ENCODE data around the gene GABRE.

GABRE gene

GRCh38 chrX:151975736-151976275 is 1.3 kb upstream of the GABRE start:
- Histone ChIP-seq H3K79me2 (ENCODE audit: control insufficient read depth, insufficient read depth, low read length) (no peaks in the 10 kb centered on the region), H2BK120ac (ENCODE audit: low read depth, low read length) (no peak overlapping the region), H3K27me3 (ENCODE audit: insufficient read depth, low read length, poor library complexity) (no peaks in the 10 kb centered on the region), H4K8ac (ENCODE audit: low read depth, low read length) (no peak overlapping the region), H3K79me1 (ENCODE audit: low read length) (no peaks in the 10 kb centered on the region), H2AK5ac (ENCODE audit: low read length) (no peak overlapping the region), H3K56ac (ENCODE audit: low read length) (no peak overlapping the region), H3K27ac (ENCODE audit: low read depth, low read length) (no peak overlapping the region), H3K4me3 (ENCODE audit: low read length) (no peak overlapping the region), H3K23ac (ENCODE audit: low read length) (no peak overlapping the region), H4K5ac (ENCODE audit: low read length) (no peak overlapping the region), H3K9ac (ENCODE audit: low read length) (no peak overlapping the region), H3K18ac (ENCODE audit: low read length) (no peak overlapping the region), H3K36me3 (ENCODE audit: control insufficient read depth, insufficient read depth, low read length) (no peaks in the 10 kb centered on the region), H3K4me2 (ENCODE audit: low read length) (no peak overlapping the region), H2BK5ac (ENCODE audit: low read length) (no peak overlapping the region), H3K4me1 (ENCODE audit: control insufficient read depth, low read depth, low read length) (no peaks in the 10 kb centered on the region), H2BK15ac (replicated peaks; ENCODE audit: low read depth) (no peak overlapping the region), H3K4ac (ENCODE audit: low read depth, low read length) (no peak overlapping the region)
- no CpG with 5 or more reads among the region's 5 CpGs for WGBS (ENCODE audit: extremely low coverage, insufficient coverage, low lambda C conversion rate)
- no peak for DNase-seq

- Histone ChIP-seq H3K4ac (ENCODE audit: low read depth, low read length) (no peak overlapping the region), H3K36me3 (ENCODE audit: control insufficient read depth, insufficient read depth, low read length) (no peaks in the 10 kb centered on the region), H3K27ac (ENCODE audit: low read depth, low read length) (no peak overlapping the region), H3K27me3 (ENCODE audit: insufficient read depth, low read length, poor library complexity) (no peaks in the 10 kb centered on the region), H2BK120ac (ENCODE audit: low read depth, low read length) (no peak overlapping the region), H4K5ac (ENCODE audit: low read length) (no peak overlapping the region), H3K18ac (ENCODE audit: low read length) (no peak overlapping the region), H3K79me1 (ENCODE audit: low read length) (no peaks in the 10 kb centered on the region), H3K9ac (ENCODE audit: low read length) (no peak overlapping the region), H3K56ac (ENCODE audit: low read length) (no peak overlapping the region), H2BK15ac (replicated peaks; ENCODE audit: low read depth) (no peak overlapping the region), H3K4me1 (ENCODE audit: control insufficient read depth, low read depth, low read length) (no peaks in the 10 kb centered on the region), H3K79me2 (ENCODE audit: control insufficient read depth, insufficient read depth, low read length) (no peaks in the 10 kb centered on the region), H2BK5ac (ENCODE audit: low read length) (no peak overlapping the region), H3K4me3 (ENCODE audit: low read length) (no peak overlapping the region), H2AK5ac (ENCODE audit: low read length) (no peak overlapping the region), H3K4me2 (ENCODE audit: low read length) (no peak overlapping the region), H4K8ac (ENCODE audit: low read depth, low read length) (no peak overlapping the region), H3K23ac (ENCODE audit: low read length) (no peak overlapping the region)
- peak; percentile 2 for DNase-seq
- WGBS (ENCODE audit: extremely low coverage, insufficient coverage, low lambda C conversion rate): no CpG with 5 or more reads among the region's 8 CpGs
Measured at GRCh38 chrX:151975228-151975593, 735 bp upstream of the GABRE start.

- Histone ChIP-seq H2BK15ac (replicated peaks; ENCODE audit: low read depth) (no peak overlapping the region), H3K9ac (ENCODE audit: low read length) (peak overlapping the region; percentile 17), H2BK120ac (ENCODE audit: low read depth, low read length) (no peak overlapping the region), H3K79me2 (ENCODE audit: control insufficient read depth, insufficient read depth, low read length) (no peaks in the 10 kb centered on the region), H2AK5ac (ENCODE audit: low read length) (no peak overlapping the region), H3K23ac (ENCODE audit: low read length) (no peak overlapping the region), H3K27me3 (ENCODE audit: insufficient read depth, low read length, poor library complexity) (no peaks in the 10 kb centered on the region), H3K4me1 (ENCODE audit: control insufficient read depth, low read depth, low read length) (no peaks in the 10 kb centered on the region), H3K56ac (ENCODE audit: low read length) (peak overlapping the region; percentile 74), H4K5ac (ENCODE audit: low read length) (no peak overlapping the region), H2BK5ac (ENCODE audit: low read length) (no peak overlapping the region), H3K18ac (ENCODE audit: low read length) (peak overlapping the region; percentile 53), H3K4me3 (ENCODE audit: low read length) (no peak overlapping the region), H3K4me2 (ENCODE audit: low read length) (no peak overlapping the region), H3K79me1 (ENCODE audit: low read length) (no peaks in the 10 kb centered on the region), H3K27ac (ENCODE audit: low read depth, low read length) (no peak overlapping the region), H3K4ac (ENCODE audit: low read depth, low read length) (no peak overlapping the region), H3K36me3 (ENCODE audit: control insufficient read depth, insufficient read depth, low read length) (no peaks in the 10 kb centered on the region), H4K8ac (ENCODE audit: low read depth, low read length) (no peak overlapping the region)
- DNase-seq: peak; percentile 47
- no CpG with 5 or more reads among the region's 21 CpGs for WGBS (ENCODE audit: extremely low coverage, insufficient coverage, low lambda C conversion rate)
Measured at GRCh38 chrX:151973851-151974335, 583 bp downstream of the GABRE start.

- no peak overlapping the region for H2AK5ac ChIP-seq (ENCODE audit: low read length)
- H4K5ac ChIP-seq (ENCODE audit: low read length): no peak overlapping the region
- no peaks in the 10 kb centered on the region for H3K27me3 ChIP-seq (ENCODE audit: insufficient read depth, low read length, poor library complexity)
- WGBS (ENCODE audit: extremely low coverage, insufficient coverage, low lambda C conversion rate): no CpG with 5 or more reads among the region's 4 CpGs
- no peak overlapping the region for H3K18ac ChIP-seq (ENCODE audit: low read length)
- no peaks in the 10 kb centered on the region for H3K79me1 ChIP-seq (ENCODE audit: low read length)
- H2BK5ac ChIP-seq (ENCODE audit: low read length): no peak overlapping the region
- DNase-seq: peak; percentile 29
- H3K27ac ChIP-seq (ENCODE audit: low read depth, low read length): no peak overlapping the region
- no peak overlapping the region for H2BK15ac ChIP-seq (replicated peaks; ENCODE audit: low read depth)
- H3K4me1 ChIP-seq (ENCODE audit: control insufficient read depth, low read depth, low read length): no peaks in the 10 kb centered on the region
- no peak overlapping the region for H3K4me3 ChIP-seq (ENCODE audit: low read length)
- no peak overlapping the region for H4K8ac ChIP-seq (ENCODE audit: low read depth, low read length)
- no peak overlapping the region for H3K23ac ChIP-seq (ENCODE audit: low read length)
- no peaks in the 10 kb centered on the region for H3K79me2 ChIP-seq (ENCODE audit: control insufficient read depth, insufficient read depth, low read length)
- H3K36me3 ChIP-seq (ENCODE audit: control insufficient read depth, insufficient read depth, low read length): no peaks in the 10 kb centered on the region
- H3K9ac ChIP-seq (ENCODE audit: low read length): no peak overlapping the region
- H3K56ac ChIP-seq (ENCODE audit: low read length): no peak overlapping the region
- H3K4me2 ChIP-seq (ENCODE audit: low read length): no peak overlapping the region
- H3K4ac ChIP-seq (ENCODE audit: low read depth, low read length): no peak overlapping the region
- no peak overlapping the region for H2BK120ac ChIP-seq (ENCODE audit: low read depth, low read length)
Measured at GRCh38 chrX:151973060-151973661, 1.3 kb downstream of the GABRE start.

- Histone ChIP-seq H4K5ac (ENCODE audit: low read length) (no peak overlapping the region), H2BK15ac (replicated peaks; ENCODE audit: low read depth) (no peak overlapping the region), H3K4ac (ENCODE audit: low read depth, low read length) (no peak overlapping the region), H3K79me1 (ENCODE audit: low read length) (no peaks in the 10 kb centered on the region), H2BK5ac (ENCODE audit: low read length) (no peak overlapping the region), H3K4me1 (ENCODE audit: control insufficient read depth, low read depth, low read length) (no peaks in the 10 kb centered on the region), H3K36me3 (ENCODE audit: control insufficient read depth, insufficient read depth, low read length) (no peaks in the 10 kb centered on the region), H3K79me2 (ENCODE audit: control insufficient read depth, insufficient read depth, low read length) (no peaks in the 10 kb centered on the region), H2AK5ac (ENCODE audit: low read length) (no peak overlapping the region), H3K4me3 (ENCODE audit: low read length) (no peak overlapping the region), H3K18ac (ENCODE audit: low read length) (no peak overlapping the region), H3K4me2 (ENCODE audit: low read length) (no peak overlapping the region), H3K56ac (ENCODE audit: low read length) (no peak overlapping the region), H3K9ac (ENCODE audit: low read length) (no peak overlapping the region), H2BK120ac (ENCODE audit: low read depth, low read length) (no peak overlapping the region), H3K27ac (ENCODE audit: low read depth, low read length) (no peak overlapping the region), H3K27me3 (ENCODE audit: insufficient read depth, low read length, poor library complexity) (no peaks in the 10 kb centered on the region), H3K23ac (ENCODE audit: low read length) (no peak overlapping the region), H4K8ac (ENCODE audit: low read depth, low read length) (no peak overlapping the region)
- DNase-seq: no peak
- no CpG with 5 or more reads among the region's 6 CpGs for WGBS (ENCODE audit: extremely low coverage, insufficient coverage, low lambda C conversion rate)
Measured at GRCh38 chrX:151970661-151971060, 3.8 kb downstream of the GABRE start.

- Histone ChIP-seq H3K79me1 (ENCODE audit: low read length) (no peaks in the 10 kb centered on the region), H4K8ac (ENCODE audit: low read depth, low read length) (no peak overlapping the region), H2BK15ac (replicated peaks; ENCODE audit: low read depth) (no peak overlapping the region), H3K23ac (ENCODE audit: low read length) (no peak overlapping the region), H2AK5ac (ENCODE audit: low read length) (no peak overlapping the region), H3K79me2 (ENCODE audit: control insufficient read depth, insufficient read depth, low read length) (no peaks in the 10 kb centered on the region), H3K18ac (ENCODE audit: low read length) (no peak overlapping the region), H2BK5ac (ENCODE audit: low read length) (no peak overlapping the region), H3K36me3 (ENCODE audit: control insufficient read depth, insufficient read depth, low read length) (no peaks in the 10 kb centered on the region), H3K27ac (ENCODE audit: low read depth, low read length) (no peak overlapping the region), H2BK120ac (ENCODE audit: low read depth, low read length) (no peak overlapping the region), H4K5ac (ENCODE audit: low read length) (no peak overlapping the region), H3K27me3 (ENCODE audit: insufficient read depth, low read length, poor library complexity) (no peaks in the 10 kb centered on the region), H3K56ac (ENCODE audit: low read length) (no peak overlapping the region), H3K4ac (ENCODE audit: low read depth, low read length) (no peak overlapping the region), H3K4me1 (ENCODE audit: control insufficient read depth, low read depth, low read length) (no peaks in the 10 kb centered on the region), H3K4me2 (ENCODE audit: low read length) (no peak overlapping the region), H3K9ac (ENCODE audit: low read length) (no peak overlapping the region), H3K4me3 (ENCODE audit: low read length) (no peak overlapping the region)
- WGBS (ENCODE audit: extremely low coverage, insufficient coverage, low lambda C conversion rate): no CpG with 5 or more reads among the region's 7 CpGs
- no peak for DNase-seq
Measured at GRCh38 chrX:151970027-151970426, 4.4 kb downstream of the GABRE start.
